H9 (cell line): ENCODE results near the gene TFPI. TPM values are rescaled to one million over a fixed set of nuclear protein-coding genes. Genes with fewer than 3 reads are reported as not detected.

Source experiments
- DNase-seq: peaks from one replicate; pipeline ENCODE4 v3.0.0-alpha.2; 2017
- H2AFZ ChIP-seq: one replicate; pipeline ENCODE4 v1.6.1; 2013; ENCODE audit warnings: mild to moderate bottlenecking, low read length, control low read depth, moderate library complexity
- H2AK5ac ChIP-seq: 2 replicates; pipeline ENCODE4 v1.6.1; 2013; ENCODE audit warnings: low read length, control low read depth, mixed read lengths; ENCODE audit not compliant: insufficient read length
- H2BK120ac ChIP-seq: one replicate; pipeline ENCODE4 v1.6.1; 2013; ENCODE audit warnings: low read depth, mild to moderate bottlenecking, low read length, control low read depth, inconsistent platforms; ENCODE audit not compliant: poor library complexity, severe bottlenecking
- H2BK12ac ChIP-seq: 2 replicates; pipeline ENCODE4 v1.6.1; 2013; ENCODE audit warnings: low read length, control low read depth, mixed read lengths, low read depth; ENCODE audit not compliant: insufficient read length
- H2BK15ac ChIP-seq: 2 replicates; pipeline ENCODE4 v1.6.1; 2013; ENCODE audit warnings: low read depth, low read length, control low read depth
- H2BK20ac ChIP-seq: one replicate; pipeline ENCODE4 v1.6.1; 2013; ENCODE audit warnings: low read depth, mild to moderate bottlenecking, low read length, control low read depth, inconsistent platforms; ENCODE audit not compliant: poor library complexity, severe bottlenecking
- H2BK5ac ChIP-seq: 2 replicates; pipeline ENCODE4 v1.6.1; 2013; ENCODE audit warnings: low read length, control low read depth, mixed read lengths; ENCODE audit not compliant: insufficient read length
- H3K14ac ChIP-seq: 2 replicates; pipeline ENCODE4 v1.6.1; 2013; ENCODE audit warnings: low read length, control low read depth; ENCODE audit not compliant: insufficient read depth
- H3K18ac ChIP-seq: 2 replicates; pipeline ENCODE4 v1.6.1; 2013; ENCODE audit warnings: low read depth, mild to moderate bottlenecking, mixed read lengths, low read length, control low read depth; ENCODE audit not compliant: insufficient read length
- H3K23ac ChIP-seq: 2 replicates; pipeline ENCODE4 v1.6.1; 2013; ENCODE audit warnings: low read length, control low read depth, mixed read lengths, low read depth; ENCODE audit not compliant: insufficient read length
- H3K23me2 ChIP-seq: 2 replicates; pipeline ENCODE4 v1.6.1; 2013; ENCODE audit warnings: low read depth, mild to moderate bottlenecking, mixed read lengths, low read length, control low read depth; ENCODE audit not compliant: insufficient read length, poor library complexity, severe bottlenecking
- H3K27ac ChIP-seq: 2 replicates; pipeline ENCODE4 v1.5.1; 2013; ENCODE audit warnings: low read length, control low read depth, mixed read lengths, low read depth; ENCODE audit not compliant: insufficient read length
- H3K27me3 ChIP-seq: 2 replicates; pipeline ENCODE4 v1.6.1; 2013; ENCODE audit warnings: low read length, control low read depth, inconsistent platforms; ENCODE audit not compliant: insufficient read depth
- H3K4ac ChIP-seq: 2 replicates; pipeline ENCODE4 v1.6.1; 2013; ENCODE audit warnings: low read depth, mild to moderate bottlenecking, control low read depth, inconsistent platforms, low read length, moderate library complexity
- H3K4me1 ChIP-seq: 2 replicates; pipeline ENCODE4 v1.6.1; 2013; ENCODE audit warnings: low read length, control low read depth, inconsistent platforms; ENCODE audit not compliant: insufficient read depth
- H3K4me2 ChIP-seq: 2 replicates; pipeline ENCODE4 v1.6.1; 2013; ENCODE audit warnings: low read length, control low read depth, mixed read lengths; ENCODE audit not compliant: insufficient read length, insufficient read depth
- H3K56ac ChIP-seq: 2 replicates; pipeline ENCODE4 v1.6.1; 2013; ENCODE audit warnings: low read depth, mild to moderate bottlenecking, mixed read lengths, low read length, control low read depth; ENCODE audit not compliant: insufficient read length
- H3K79me1 ChIP-seq: 2 replicates; pipeline ENCODE4 v1.6.1; 2013; ENCODE audit warnings: low read depth, mild to moderate bottlenecking, moderate library complexity, low read length, control low read depth, inconsistent platforms; ENCODE audit not compliant: insufficient read depth, poor library complexity, severe bottlenecking
- H3K79me2 ChIP-seq: 2 replicates; pipeline ENCODE4 v1.6.1; 2013; ENCODE audit warnings: low read length, control low read depth, inconsistent platforms; ENCODE audit not compliant: insufficient read depth
- H3K9ac ChIP-seq: 2 replicates; pipeline ENCODE4 v1.6.1; 2013; ENCODE audit warnings: low read length, control low read depth, mixed read lengths; ENCODE audit not compliant: insufficient read length; ENCODE audit errors: extremely low read depth
- H3K9me3 ChIP-seq: one replicate; pipeline ENCODE4 v1.6.1; 2013; ENCODE audit warnings: low read depth, low read length, inconsistent platforms; ENCODE audit not compliant: control insufficient read depth
- H3T11ph ChIP-seq: one replicate; pipeline ENCODE4 v1.6.1; 2013; ENCODE audit warnings: mild to moderate bottlenecking, low read length, control low read depth, inconsistent platforms
- H4K20me1 ChIP-seq: one replicate; pipeline ENCODE4 v1.6.1; 2013; ENCODE audit not compliant: control insufficient read depth, insufficient read length, insufficient read depth
- H4K5ac ChIP-seq: 2 replicates; pipeline ENCODE4 v1.6.1; 2013; ENCODE audit warnings: low read depth, mild to moderate bottlenecking, mixed read lengths, low read length, control low read depth; ENCODE audit not compliant: insufficient read length
- H4K8ac ChIP-seq: replicated peaks from 2 replicates; pipeline ENCODE4 v1.6.1; 2013; ENCODE audit warnings: low read length, control low read depth, mixed read lengths, low read depth; ENCODE audit not compliant: insufficient read length
- H4K91ac ChIP-seq: 2 replicates; pipeline ENCODE4 v1.6.1; 2013; ENCODE audit warnings: low read depth, mild to moderate bottlenecking, moderate library complexity, mixed read lengths, low read length, control low read depth; ENCODE audit not compliant: insufficient read length
- H3K27ac Mint-ChIP-seq, 3 experiments: 2 replicates in 2 of 3; 3 replicates in 1 of 3; pipeline ENCODE4 v1.8.0; 2020 to 2021; ENCODE audit warnings: mixed read lengths in 3 of 3, mild to moderate bottlenecking in 1 of 3, moderate library complexity in 1 of 3
- H3K27me3 Mint-ChIP-seq: 2 replicates; pipeline ENCODE4 v1.8.0; 2021; ENCODE audit warnings: low read depth, mild to moderate bottlenecking, moderate library complexity, mixed read lengths
- H3K36me3 Mint-ChIP-seq, 3 experiments: 2 replicates in 2 of 3; 3 replicates in 1 of 3; pipeline ENCODE4 v1.8.0; 2020 to 2021; ENCODE audit warnings: low read depth in 3 of 3, mixed read lengths in 3 of 3; ENCODE audit not compliant: insufficient read depth in 1 of 3
- H3K4me1 Mint-ChIP-seq, 2 experiments: 2 replicates each; pipeline ENCODE4 v1.8.0; 2020; ENCODE audit warnings: mixed read lengths in 2 of 2
- H3K4me3 Mint-ChIP-seq, 2 experiments: 2 replicates in 1 of 2; 3 replicates in 1 of 2; pipeline ENCODE4 v1.8.0; 2020 to 2021; ENCODE audit warnings: mild to moderate bottlenecking in 2 of 2, mixed read lengths in 2 of 2, moderate library complexity in 1 of 2
- H3K9me3 Mint-ChIP-seq, 2 experiments: 2 replicates in 1 of 2; 3 replicates in 1 of 2; pipeline ENCODE4 v1.8.0; 2020; ENCODE audit warnings: mild to moderate bottlenecking in 2 of 2, mixed read lengths in 2 of 2, moderate library complexity in 1 of 2
- CTCF ChIP-seq: fragments of 200-600 bp; sonication (generic); conservative IDR thresholded peaks from 3 replicates; pipeline ENCODE4 v1.8.0; 2021; ENCODE audit warnings: antibody characterized with exemption, mild to moderate bottlenecking
- WGBS: extraction: QIAGEN DNeasy Blood & Tissue Kit; methylation state at CpG from one replicate; pipeline ENCODE4 v1.1.7; 2013; ENCODE audit warnings: missing lambda C conversion rate, low lambda C conversion rate, mixed read lengths; ENCODE audit not compliant: insufficient read length; ENCODE audit errors: extremely low coverage; 5-methylcytosine and 5-hydroxymethylcytosine counted together
- total RNA-seq: library from RNA; stranded (reverse); gene quantifications from 2 replicates; pipeline ENCODE4 v1.2.1, GENCODE V29; 2021

Gene TFPI
- total RNA-seq, 1 experiment from 2014 or later: 5.8 TPM

- H4K5ac ChIP-seq: no peak overlapping the region
- H2BK120ac ChIP-seq: no peak overlapping the region
- no peak overlapping the region for H3K27ac ChIP-seq
- H3K14ac ChIP-seq: no peak overlapping the region
- no CpG with 5 or more reads among the region's 3 CpGs for WGBS
- H3K56ac ChIP-seq: no peak overlapping the region
- no peak overlapping the region for H4K8ac ChIP-seq
- no peak overlapping the region for H2AFZ ChIP-seq
- H3K23ac ChIP-seq: no peak overlapping the region
- H2BK12ac ChIP-seq: no peak overlapping the region
- Mint-ChIP-seq H3K9me3 (peaks cover 0 to 13% of the 10 kb centered on the region in 2 experiments; a peak in 3 of 5 replicates), H3K27me3 (peaks cover 11% of the 10 kb centered on the region), H3K4me3 (no peak overlapping the region), H3K4me1 (peaks cover 27 to 35% of the 10 kb centered on the region in 2 experiments), H3K27ac (no peak overlapping the region), H3K36me3 (peaks cover 0 to 15% (median 9%) of the 10 kb centered on the region in 3 experiments; a peak in 5 of 7 replicates)
- H3K9ac ChIP-seq: no peak overlapping the region
- H2BK5ac ChIP-seq: no peak overlapping the region
- H3K9me3 ChIP-seq: no peaks in the 10 kb centered on the region
- no peak overlapping the region for H2BK20ac ChIP-seq
- H2BK15ac ChIP-seq: no peak overlapping the region
- no peak overlapping the region for H2AK5ac ChIP-seq
- H3K4ac ChIP-seq: no peak overlapping the region
- H3K79me1 ChIP-seq: no peaks in the 10 kb centered on the region
- no peak overlapping the region for H3T11ph ChIP-seq
- H3K79me2 ChIP-seq: no peaks in the 10 kb centered on the region
- no peaks in the 10 kb centered on the region for H3K23me2 ChIP-seq
- TF ChIP-seq CTCF: no peak
- H3K4me2 ChIP-seq: no peak overlapping the region
- no peak overlapping the region for H3K18ac ChIP-seq
- DNase-seq: no peak
- no peaks in the 10 kb centered on the region for H4K20me1 ChIP-seq
- H4K91ac ChIP-seq: no peak overlapping the region
- no peaks in the 10 kb centered on the region for H3K27me3 ChIP-seq
- H3K4me1 ChIP-seq: peaks cover 6% of the 10 kb centered on the region; the same call in 1 of the 2 replicates
Observed at GRCh38 chr2:187506416-187506815, 47.8 kb downstream of the TFPI start.
